ENCODE data around the gene TBX4.
A peak's percentile ranks its signal among the peaks of the same experiment; 100 is the strongest.

TBX4 gene

DNA sequence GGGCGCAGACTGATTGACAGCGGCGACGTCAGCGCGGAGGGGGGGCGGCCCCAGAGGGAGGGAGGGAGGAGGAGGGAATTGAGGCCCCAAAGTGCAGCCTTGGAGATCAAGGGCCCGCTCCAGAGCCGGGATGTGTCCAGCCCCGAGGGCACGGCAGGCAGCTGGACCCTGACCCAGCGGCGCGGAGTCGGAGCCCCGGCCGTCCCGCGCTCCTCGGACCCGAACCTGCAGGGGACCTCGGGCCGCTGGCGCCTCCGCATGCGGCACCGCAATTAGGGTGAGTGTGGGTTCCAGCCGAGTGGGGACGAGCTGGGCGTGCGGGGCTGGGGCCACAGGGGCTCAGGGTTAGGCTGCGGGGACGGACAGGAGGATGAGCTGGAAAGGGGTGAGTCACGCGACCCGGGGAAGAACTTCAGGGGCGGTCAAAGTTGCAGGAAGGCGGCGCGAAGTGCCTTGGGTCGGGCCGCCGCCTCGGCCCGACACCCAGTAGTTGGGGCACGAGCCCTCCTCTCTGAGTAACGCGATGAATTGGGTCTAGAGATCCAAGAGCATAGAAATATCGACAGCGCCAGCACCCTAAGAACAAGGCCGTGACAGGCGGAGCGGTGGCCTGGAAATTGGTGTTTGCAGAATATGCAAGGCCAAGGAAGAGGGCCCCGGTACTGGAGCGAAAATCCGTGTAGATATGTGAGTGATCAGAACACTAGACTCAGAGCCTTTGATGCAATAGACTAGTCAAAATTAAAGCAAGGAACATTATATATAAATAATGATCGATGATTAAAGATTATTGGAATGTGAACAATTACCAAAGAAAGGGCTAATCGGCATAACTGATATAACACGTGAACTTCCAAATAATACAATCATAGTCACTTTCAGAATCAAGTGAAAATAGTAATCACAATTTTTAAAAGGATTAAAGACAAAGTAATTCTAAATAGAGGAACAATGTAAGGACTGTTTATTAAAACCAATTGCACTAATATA, at the start of gene TBX4:
TBX4 (plus strand) TSS at position 122 of the 990 bp plus-strand sequence. CDS start 4,069 bp downstream, outside the sequence.
- DNase-seq: no peak

DNA sequence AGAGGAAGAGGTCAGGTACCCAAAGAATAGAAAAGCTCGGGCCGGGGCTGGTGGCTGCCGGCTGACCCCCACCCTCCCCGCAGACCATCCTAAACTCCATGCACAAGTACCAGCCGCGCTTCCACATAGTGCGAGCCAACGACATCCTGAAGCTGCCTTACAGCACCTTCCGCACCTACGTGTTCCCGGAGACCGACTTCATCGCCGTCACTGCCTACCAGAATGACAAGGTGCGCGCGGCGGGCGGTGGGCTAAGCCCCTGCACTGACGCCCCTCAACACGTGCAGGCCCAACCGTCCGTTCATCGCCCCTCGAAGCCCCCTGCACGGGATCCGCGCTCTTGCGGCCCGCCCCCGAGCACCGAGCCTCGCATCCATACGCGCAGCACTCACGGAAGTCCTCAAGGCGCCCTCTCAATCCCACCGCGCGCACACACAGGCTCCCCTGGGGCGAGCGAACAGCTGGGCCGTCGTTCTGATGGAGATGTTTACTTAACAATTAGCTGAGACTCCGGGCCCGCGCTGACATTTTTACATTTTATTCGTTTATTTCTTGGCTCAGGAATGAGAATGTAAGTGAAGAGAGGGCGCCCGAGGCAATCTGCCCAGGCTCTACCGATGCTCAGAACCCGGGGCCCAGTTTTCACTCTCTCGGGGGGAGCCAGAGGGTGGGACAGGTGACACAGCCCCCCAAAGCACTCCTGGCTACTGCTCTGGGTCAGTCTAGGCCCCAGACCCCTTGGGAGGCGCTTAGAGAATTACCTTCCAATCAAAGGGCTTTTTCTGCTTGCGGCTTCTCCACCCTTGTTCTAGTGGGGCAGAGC, 49.0 kb upstream of the TBX4 start:
- no peak for DNase-seq

DNA sequence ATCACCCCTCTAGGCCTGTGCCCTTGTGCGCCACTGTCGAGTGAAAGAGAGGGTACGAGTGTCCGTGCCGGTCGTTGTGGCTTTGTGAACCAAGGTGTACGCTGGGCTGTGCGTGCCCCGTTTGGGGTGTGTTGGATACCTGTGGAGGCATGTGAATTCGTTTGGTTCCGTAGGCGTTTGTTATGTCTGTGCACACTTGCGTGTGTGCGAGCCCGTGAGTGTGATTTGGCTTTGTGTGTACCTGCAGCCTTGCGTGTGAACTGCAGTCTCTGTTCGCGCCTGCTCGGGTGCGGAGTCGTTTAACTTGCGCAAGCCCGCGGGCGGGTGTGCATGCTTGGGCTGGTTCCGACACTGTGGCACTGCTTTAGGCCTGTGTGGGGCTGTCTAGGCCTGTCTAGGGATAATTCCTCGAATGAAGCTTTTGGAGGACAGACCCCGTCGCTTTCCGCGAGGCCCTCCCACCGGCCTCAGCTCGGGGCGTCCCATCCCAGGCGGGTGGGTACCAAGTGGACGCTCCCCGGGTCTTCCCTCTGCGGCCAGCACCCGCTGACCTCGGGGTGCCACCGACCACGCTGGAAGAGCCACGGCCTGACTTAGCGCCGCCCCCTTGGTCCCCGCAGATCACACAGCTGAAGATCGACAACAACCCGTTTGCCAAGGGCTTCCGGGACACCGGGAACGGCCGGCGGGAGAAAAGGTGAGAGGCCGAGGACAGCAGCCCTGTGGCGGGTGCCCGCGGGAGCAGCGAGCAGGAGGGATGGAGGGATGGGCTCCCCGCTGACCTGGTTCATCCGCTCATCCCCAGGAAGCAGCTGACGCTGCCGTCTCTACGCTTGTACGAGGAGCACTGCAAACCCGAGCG, 48.2 kb upstream of the TBX4 start:
- no peak for DNase-seq

DNA sequence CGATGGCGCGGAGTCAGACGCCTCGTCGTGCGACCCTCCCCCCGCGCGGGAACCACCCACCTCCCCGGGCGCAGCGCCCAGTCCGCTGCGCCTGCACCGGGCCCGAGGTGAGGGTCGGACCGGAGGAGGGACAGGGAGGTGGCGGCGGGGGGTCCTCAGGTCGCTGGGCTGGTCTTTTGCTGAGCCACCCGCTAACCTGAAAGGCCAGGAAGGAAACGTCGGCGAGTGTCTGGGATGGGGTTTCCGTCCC, 47.6 kb upstream of the TBX4 start:
- no peak for DNase-seq

DNA sequence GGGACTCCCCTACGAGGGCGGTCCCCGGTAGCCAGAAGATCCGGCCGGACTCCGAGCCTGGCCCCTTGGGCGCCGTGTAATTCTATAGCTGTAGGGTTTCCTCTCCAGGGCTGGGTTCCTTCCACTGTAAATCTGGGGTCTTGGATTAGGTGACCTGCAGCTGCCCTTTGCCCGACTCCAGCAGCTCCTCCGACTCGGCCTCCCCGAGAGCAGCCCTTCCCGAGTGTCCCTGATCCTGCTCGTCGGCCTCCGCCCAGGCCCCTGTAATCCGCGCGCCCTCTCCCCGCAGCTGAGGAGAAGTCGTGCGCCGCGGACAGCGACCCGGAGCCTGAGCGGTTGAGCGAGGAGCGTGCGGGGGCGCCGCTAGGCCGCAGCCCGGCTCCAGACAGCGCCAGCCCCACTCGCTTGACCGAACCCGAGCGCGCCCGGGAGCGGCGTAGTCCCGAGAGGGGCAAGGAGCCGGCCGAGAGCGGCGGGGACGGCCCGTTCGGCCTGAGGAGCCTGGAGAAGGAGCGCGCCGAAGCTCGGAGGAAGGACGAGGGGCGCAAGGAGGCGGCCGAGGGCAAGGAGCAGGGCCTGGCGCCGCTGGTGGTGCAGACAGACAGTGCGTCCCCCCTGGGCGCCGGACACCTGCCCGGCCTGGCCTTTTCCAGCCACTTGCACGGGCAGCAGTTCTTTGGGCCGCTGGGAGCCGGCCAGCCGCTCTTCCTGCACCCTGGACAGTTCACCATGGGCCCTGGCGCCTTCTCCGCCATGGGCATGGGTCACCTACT, 47.1 kb upstream of the TBX4 start:
- no peak for DNase-seq

DNA sequence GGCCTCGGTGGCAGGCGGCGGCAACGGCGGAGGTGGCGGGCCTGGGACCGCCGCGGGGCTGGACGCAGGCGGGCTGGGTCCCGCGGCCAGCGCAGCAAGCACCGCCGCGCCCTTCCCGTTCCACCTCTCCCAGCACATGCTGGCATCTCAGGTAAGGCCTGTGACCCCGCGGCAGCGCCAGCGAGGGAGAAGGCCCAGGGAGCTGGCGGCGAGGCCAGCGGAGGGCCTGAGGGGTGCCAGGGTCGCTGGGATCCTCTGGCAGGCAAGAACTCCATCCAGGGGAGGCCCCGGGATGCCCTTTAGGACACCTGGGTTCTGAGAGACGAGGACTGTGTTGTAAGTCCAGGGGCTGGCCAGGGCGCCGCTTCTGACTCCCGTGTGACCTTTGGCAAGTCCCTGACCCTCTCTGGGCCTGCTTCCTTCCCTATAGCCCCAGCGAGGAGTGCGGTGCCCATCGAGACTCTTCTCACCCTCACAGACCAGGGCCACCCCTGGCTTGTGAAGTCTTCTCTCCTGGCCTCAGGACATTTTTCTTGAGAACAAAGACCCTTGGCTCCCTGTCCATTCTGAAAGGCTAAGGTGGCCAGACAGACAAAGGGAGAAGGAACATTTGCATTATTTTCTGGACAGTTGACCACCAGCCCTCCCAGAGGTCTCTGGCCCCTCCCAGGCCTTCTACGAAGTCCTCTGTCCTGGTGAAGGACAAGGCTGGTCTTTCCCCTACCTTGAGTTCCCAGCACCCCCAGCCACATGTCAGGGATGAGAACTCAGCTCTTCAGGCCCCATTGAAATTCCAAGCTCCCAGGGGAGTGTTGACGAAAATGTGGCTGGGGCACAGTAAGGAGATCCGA, 46.3 kb upstream of the TBX4 start:
- DNase-seq: no peak

DNA sequence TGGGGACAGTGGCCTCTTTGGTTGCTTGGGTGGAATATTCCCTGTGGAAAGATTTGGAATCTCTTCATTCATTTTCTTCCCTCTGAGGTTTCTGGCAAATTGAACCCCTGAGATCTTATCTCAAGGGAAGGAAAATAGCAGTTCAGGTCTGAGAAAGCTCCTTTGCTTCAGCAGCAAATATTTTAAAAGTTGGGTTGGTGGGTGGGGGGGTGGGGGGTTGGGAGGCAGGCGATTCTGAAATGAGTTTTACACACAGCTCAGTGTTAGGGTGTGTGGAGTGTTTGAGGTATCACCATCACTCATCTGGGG, 45.7 kb upstream of the TBX4 start:
- DNase-seq: no peak

DNA sequence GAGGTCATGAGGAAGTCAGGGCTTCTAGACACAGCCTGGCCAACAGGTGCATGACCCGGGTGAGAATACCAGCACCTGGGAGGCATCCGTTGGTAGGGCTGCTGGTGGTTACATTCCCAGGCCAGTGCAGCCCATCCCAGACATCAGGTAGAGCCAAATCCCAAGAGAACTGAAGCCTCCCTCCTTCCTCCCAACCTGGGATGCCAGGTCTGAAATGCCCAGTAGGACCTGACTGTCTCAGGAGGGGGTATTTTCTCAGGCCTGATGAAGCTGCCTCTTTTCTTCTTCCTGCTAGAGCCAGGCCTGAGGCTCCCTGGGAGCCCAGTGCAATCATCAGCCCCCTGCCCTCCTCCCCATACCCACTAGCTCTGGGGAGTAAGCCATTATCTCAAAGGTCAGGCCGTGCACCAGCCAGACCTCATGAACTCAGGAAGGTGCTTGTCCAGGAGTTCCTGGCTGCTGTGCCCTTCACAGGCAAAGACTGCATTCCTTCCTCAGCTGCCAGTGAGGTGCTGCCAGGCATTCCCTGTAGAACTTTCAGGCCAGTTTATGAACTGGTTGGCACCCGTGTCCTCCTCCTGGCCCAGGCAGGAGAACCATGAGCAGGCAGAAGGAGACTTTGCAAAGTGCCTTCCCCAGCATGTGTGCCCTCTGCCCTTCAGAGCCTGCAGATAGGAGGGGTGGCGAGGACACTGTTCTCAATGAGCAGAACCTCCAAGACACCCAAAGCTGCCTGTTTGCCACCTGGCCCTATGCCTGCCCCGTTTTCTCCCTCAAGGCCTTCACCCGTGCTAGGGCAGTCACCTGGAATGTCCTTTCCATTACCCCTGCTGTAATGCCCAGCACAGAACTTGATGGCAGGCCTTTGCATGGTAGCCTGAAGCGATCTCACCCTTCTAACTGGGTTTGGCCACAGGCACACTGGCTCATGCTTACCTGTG, 45.0 kb upstream of the TBX4 start:
- no peak for DNase-seq

DNA sequence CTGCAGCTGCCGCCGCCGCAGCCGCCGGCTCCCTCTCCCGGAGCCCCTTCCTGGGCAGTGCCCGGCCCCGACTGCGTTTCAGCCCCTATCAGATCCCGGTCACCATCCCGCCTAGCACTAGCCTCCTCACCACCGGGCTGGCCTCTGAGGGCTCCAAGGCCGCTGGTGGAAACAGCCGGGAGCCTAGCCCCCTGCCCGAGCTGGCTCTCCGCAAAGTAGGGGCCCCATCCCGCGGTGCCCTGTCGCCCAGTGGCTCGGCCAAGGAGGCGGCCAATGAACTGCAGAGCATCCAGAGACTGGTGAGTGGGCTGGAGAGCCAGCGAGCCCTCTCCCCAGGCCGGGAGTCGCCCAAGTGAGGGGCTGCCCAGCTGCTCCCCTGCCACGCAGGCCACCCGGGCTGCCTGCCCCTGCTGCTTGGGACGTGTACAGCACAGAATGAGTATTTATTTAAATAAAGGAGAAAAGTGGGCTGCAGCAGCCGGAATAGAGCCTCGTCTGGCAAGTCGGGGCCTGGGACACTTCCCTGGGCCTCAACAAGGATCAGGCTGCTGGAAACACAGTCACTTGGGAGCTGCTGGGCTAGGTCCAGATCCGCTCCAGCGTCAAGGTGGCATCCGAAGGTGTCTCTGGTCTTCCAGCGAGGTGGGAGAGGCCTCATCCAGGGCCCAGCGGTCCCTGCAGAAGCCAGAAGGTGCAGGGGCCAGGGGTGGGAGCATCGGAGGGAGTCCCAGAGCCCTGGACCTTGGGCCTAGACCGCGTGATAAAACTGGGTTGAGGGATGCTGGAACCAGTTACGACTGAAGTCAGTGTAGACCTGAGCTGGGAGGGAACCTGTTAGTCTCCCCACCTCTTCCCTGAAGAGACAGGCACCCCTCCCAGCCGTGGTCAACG, 43.8 kb upstream of the TBX4 start:
- no peak for DNase-seq

DNA sequence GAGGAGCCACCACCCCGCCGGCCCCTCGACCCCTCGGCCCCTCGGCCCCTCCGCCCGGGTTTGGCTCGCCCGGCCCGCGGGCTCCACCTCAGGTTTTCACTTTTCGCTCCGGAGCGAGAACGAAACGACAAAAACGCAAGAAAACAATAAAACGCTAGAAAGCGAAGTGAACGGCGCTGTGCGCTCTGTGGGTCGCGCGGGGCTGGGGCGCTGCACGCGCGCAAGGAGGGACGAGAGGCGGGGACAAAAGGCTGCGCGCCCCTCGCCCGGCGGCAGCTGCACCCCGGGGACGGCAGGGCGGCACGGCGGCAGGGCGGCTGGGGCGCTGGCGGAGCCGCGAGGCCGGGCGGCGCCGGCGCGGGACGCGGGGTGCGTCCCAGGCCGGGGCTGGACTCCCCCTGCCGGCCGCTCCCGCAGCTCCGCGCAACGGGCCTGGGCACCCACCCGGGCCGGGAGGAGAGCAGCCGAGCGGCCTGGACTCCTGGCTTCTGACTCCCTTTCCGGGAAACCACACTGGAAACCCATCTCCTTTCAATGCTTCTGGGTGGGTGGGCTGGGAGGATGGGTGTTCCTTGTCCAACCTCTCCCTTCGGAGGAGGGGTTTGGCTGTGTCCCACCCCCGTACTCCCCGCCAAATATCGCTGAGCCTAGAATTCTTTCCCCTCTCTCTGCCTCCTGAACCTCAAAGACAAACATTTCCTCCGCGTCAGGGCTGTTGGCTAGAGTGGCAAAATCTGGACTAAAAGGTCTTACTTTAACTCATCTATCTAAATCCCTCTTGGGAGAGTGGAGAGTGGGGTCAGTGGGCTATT, 42.7 kb upstream of the TBX4 start:
- DNase-seq: peak; percentile 81

DNA sequence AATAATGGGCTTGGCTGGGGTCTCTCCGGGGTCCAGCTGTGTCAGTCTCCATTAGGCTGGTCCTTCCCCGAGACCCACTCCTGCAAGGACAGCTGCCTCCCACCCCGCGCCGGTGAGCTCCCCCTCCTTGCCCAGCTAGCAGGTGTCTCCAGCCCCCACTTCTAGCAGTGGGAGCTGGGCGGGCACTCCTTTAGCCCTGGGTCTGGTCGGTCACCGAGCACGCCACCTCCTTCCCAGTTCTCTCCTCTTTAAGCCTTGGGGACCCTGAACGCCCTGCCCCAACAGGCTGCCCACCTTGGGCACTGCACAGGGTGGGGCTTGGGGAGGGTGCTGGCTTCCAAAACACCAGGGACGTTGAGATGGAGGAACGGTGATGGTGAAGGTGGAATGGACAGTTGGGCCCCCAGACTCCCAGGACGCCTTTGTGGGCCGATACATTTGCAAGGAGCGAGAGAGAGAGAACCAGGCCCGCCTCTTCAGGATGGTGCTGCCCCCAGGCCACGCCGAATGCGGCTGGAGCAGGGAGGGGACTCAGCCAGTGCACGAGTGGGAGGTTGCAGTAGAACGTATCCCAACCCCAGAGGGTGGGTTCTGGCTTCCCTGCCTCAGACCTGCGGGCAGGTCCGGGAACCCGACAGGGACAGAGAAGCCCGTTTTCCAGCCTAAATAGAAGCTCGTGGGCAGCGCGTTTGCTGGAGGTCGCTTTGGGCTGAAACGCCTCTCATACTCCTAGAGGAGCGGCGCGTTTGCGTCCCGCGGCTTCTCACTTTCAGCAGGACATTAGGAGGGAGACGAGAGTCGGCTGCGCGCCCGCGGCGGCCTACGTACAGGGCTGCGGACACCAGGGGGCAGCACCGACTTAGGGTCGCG, 41.8 kb upstream of the TBX4 start:
- peak; percentile 57 for DNase-seq

DNA sequence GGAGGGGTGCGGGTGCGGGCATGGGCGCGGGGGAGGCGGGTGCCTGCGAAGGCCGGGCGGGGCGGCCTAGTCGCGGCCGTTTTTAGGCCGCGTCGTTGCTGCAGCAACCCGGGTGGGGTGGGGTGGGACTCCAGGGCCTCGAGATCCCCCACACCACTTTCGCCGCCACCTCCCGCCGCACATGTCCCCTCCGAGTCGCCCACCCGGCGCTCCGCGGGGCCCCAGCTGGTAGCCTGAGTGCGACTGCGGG, 41.3 kb upstream of the TBX4 start:
- no peak for DNase-seq

DNA sequence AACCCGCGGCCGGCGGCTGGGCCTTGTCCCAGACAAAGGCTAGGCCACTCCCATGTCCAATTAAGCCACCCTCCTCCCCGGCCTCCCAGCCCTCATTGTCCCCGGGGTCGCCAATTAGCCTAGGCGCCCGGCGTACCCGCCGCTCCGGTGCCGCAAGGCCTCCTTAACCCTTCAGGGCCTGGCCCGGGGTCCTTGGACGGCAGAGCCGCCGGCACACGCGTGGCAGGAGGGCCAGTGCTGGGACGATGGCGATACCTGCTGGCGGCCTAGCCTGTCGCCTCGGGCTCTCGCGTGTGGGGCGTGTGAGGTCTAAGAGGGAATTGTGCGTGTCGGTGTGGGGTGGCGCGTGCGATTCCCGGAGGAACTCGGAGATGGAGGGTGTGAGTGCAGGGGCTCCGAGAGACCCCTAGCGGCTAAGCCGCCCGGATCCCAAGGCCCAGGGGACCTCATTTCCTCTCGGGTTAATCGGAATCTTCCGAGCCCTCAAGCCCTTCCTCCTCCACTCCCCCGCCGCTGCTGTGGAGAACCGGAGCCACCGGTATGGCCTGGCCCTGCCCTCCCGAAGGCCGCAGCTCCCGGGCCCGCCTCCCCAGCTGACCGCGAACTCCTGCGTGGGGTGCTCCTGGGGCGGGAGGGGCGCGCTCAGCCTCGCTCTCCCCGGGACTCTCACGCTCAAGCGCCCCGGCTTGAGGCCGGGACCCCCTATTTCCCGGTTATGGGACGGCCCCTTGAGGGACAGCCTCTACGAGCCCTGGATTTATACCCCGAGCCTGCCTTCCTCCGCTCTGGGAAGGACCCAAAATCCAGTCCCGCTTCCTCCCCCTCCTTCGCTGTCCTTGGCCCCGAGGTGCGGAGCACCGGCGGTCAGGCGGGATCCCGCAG, 40.7 kb upstream of the TBX4 start:
- DNase-seq: no peak

DNA sequence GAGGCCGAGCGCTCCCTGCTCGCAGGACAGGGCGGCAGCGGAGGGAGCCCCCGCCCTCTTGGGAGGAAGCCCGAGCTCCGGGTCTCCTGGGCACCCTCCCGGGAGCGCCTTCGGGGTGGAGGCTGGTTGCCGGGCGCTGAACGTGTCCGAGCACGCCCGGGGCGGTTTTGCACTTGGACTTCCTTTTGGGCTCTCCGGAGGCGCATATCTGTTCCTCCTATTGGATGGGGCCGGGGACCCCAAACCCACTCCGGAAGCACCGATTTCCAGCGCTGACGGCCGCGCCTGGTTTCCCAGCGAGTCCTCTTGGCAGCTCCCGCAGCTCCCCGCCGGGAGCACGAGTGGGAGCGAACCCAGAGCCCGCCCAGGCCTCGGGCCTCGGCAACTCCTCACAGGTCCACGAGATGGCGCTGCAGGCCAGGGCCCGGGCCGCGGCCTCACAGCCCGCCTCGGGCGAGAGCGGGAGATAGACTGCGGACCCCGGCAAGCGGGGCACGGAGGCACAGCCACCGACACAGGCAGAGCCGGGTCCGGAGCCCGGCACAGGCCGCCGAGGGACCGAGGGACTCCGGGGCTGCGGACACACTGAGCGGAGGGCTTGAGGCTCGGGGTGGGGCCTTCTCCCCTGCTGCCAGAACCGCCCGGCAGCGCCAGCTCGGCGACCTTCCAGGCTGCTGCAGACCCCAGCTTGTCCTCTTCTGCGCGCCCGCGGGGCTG, 39.9 kb upstream of the TBX4 start:
- peak; percentile 55 for DNase-seq

DNA sequence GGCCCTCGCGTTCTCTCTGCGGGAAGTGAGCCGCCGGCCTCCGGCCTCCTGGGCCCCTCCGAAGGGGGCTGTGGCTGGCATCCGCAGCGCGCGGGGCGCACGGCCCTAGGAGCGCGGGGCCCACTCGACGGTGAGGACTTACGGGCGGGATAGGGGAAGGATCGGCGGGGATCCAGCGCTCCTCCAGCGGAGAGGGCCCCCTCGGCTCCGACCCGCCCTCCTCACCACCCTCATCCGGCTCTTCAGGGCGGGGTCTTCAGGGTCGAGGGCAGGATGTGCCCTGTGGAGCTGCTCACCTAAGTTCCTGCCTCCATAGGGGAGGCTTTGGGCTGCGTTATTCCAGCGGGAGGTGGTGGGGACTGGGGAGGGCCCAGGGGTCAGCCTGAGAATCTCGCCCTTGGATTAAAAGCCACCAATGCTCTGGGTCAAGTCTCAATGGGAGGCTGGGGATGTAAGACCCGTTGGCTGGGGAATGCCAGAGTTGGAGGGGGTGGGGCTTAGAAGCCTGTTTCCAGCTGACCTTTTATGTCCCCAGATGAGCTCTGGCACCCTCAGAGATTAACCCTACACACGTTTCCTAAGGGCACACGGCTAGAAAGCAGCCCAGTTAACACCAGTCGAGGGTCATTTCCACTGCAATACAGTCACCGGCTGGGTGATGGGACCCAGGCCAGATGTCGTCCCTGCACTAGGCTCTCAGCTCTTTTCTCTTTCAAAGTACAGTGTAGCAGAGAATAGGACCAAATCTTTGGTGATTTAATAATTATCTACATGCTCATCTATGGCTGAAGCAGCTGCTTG, 39.2 kb upstream of the TBX4 start:
- no peak for DNase-seq

Data from RPMI8226 (cell line).